HG03095 (cell line): ENCODE data around the gene TEX29.

Experiments
- ATAC-seq: cut with Tn5 transposase; IDR thresholded peaks from one replicate; pipeline ENCODE4 v1.9.1; 2021; ENCODE audit warnings: moderate library complexity; ENCODE audit not compliant: unreplicated experiment

TEX29 gene

DNA sequence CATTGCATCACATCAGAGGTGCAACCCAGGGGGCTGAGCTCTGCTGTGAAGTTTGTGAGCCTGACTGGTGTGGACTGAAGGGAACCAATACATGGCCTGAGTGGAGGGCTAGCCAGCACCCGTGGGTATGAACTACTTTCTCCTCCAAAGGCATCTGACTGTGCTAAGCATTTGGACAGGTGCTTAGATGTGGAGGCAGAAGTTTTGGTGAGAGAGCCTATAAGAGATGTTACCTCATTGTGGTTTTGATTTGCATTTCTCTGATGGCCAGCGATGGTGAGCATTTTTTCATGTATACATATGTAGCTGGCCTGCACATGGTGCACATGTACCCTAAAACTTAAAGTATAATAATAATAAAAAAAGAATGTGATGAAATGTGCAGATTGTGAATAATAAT, 46.9 kb downstream of the TEX29 start:
- ATAC-seq = no peak

DNA sequence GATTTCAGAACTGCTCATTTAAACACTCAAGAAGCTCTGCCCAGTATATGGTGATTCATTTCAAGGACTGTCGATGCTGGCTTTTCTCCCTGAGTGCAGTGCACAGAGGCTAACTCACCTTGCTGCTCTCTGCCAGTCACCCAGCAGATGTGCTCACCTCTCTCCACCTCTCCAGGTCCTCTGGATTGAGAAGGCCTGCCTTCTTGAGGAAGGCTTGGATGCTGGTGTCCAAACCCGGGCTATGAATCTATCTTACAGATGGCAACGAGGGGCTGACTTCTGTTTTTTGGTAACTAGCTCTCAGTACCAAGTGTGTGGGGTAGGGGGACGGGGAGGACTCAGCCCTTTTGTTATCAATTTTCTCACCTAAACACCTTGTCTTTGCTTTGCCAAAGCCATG, 47.6 kb downstream of the TEX29 start:
- ATAC-seq = no peak

DNA sequence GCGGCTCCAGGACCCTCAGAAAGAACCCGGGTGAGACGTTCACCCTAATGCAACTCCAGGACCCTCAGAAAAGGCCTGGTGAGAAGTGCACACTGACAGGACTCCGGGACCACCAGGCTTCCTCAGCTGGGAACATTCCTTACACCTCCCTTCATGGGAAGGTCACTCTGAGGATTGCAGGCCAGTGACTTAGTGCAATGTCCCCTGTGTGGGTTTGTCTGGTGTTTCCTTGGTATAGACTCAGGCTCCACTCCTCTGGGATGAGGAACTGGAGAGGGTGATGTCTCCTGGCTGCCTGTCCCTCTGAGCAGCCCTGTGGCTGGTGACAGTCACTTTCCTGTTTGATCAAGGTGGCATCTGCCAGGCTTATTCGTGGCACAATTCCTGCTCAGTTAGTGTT, 49.7 kb downstream of the TEX29 start:
- no peak for ATAC-seq

DNA sequence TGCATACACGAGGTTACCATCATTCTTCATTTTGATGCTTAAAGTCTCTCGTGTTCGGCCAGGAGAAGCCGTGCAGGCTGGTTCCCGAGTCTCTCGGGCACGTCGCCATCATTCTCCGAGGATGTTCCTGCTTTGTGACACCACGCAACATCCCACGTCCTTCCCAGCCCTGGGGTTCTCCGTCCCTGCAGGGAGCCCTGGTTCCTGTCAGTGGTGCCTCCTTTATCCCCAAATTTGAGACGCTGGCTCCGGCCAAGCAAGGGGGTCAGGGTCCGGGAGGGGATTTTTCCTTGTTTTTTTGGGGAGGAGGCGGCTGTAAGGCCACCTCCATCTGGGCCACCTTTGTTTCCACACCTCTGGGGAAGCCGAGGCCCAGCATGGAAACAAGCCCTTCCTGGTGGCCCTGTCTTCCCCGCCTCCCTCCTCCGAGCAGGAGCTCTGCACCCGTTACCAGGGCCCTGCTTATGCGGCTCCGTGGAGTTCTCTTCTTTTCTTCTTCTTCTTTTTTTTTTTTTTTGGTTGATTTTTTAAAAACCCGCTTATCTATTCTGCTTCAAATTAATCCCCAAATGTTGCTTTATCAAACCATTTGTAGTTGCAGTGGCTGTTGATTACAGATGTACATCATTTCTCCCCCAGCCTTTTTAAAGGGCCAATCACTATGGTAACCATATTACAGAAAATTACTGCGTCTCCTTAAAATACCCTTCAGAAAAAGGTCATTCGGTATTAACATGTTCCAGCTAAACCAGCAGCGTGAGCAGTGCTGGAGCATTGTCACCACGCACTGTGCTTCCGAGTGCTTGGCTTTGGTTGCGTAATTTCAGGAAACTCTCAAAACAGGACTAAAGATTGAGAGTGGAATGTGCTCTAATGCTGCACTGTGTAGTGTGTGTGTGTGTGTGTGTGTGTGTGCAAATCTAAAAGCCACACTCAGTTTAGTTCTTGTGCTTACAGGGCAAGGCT, 50.4 kb downstream of the TEX29 start:
- no peak for ATAC-seq

DNA sequence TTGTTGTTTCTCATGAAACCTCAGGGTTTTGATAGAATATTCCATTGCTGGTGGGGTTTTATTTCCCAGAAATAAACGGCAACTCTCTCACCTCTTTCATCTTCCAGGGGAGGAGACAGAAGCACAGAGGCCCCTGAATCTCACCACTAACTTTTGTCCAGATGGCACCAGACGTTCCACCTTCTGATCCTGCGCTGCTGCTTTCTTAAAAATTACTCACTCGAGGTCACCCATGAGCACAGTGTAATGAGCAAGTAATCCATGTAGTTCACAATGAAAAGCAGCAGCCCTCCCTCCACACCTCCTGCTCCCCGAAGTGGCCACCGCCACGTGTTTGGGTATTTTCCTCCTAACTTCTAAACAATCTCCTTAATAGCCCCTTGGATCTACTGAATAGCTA, 51.3 kb downstream of the TEX29 start:
- ATAC-seq = no peak

DNA sequence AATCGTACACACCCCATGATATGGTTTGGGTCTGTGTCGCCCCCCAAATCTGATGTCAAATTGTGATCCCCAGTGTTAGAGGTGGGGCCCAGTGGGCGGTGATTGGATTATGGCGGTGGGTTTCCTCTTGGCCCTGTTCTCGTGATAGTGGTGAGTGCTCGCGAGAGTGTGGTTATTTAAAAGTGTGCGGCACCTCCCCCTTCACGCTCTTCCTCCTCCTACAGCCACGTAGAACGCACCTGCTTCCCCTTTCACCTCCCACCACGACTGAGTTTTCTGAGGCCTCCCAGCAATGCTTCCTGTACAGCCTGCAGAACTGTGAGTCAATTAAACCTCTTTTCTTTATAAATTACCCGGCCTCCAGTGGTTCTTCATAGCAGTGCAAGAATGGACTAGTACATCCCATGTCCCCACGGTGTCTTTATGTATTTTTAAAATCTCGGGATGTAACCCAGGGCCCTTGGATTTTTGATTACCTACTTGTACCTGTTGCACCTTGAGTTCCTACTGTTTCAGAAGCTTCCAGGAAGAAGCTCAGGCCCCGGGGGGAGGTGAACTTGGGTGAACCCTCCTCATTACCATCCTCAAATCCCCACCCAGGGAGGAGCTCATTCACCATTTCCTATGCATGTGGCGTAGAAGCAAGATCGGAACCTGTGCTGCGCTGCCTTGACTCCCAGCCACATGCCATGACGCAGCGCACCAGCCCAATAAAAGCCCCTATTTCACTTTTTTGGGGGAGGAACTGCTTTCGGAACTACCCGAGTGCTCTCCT, 52.4 kb downstream of the TEX29 start:
- no peak for ATAC-seq

DNA sequence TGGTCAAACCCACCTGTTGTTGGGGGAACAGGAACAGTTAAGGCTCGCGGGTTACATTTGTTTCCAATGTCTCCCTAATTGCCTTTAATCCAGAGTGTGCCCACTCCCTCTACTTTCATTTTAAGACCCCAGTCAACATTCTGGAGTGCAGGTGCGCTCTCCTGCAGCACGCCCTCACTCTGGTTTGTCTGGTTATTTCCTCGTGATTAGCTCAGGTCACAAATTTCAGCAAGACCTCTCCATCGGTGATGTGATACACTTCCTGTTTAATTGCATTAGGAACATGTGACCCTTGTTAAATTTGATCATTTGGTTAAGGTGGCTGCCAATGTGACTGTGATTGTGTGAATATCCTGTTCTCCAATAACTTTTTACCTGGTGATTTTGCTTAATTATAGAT, 53.0 kb downstream of the TEX29 start:
- no peak for ATAC-seq

DNA sequence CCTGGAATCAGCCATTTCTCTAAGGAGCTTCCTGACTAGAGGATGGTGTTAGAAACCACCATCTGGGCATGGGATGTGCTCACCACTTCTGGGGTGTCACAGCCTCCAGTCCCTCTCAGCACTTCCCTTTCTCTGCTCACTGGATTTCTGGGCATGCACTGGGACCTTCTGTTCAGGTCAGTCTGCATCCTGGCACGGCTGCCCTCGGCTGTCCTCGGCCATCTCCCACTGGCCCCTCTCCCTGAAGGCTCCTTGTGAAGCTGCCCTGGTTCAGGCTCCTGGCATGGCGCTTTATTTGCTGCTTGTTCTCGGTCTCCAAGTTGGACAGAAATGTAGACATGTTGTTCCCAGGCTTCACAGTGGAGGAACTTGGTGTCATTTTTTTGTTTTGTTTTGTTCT, 60.0 kb downstream of the TEX29 start:
- no peak for ATAC-seq

DNA sequence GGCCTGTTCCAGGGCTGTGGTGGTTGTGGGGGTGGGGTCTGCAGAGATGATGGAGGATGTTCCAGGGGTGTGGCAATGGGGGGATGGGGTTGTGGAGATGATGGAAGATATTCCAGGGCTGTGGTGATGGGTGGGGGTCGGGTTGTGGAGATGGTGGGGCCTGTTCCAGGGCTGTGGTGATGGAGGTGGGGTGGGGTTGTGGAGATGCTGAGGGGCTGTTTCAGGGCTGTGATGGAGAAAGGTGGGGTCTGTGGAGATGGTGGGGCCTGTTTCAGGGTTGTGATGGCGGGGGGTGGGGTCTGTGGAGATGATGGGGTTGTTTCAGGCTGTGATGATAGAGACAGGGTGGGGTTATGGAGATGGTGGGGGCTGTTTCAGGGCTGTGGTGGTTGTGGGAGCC, 62.0 kb downstream of the TEX29 start:
- ATAC-seq = no peak

DNA sequence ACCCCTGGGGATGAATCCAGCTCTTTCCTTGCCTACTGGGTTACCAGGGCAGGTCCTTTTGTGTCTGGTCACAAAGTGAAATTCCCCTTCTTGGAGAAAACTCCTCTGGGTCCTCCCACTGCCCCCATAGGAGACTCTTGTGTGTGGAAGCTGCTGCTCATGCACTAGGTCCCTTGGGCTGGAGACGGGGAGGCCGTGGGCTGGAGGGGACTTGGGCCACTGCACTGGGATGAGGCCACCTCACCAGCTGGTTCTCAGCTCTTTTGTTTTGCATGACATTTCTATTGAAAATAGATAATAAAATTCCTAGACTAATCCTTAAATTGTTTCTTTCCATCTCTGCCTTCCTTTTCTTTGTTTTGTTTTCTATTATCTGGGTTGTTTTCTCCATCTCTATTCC, 62.4 kb downstream of the TEX29 start:
- ATAC-seq = no peak

DNA sequence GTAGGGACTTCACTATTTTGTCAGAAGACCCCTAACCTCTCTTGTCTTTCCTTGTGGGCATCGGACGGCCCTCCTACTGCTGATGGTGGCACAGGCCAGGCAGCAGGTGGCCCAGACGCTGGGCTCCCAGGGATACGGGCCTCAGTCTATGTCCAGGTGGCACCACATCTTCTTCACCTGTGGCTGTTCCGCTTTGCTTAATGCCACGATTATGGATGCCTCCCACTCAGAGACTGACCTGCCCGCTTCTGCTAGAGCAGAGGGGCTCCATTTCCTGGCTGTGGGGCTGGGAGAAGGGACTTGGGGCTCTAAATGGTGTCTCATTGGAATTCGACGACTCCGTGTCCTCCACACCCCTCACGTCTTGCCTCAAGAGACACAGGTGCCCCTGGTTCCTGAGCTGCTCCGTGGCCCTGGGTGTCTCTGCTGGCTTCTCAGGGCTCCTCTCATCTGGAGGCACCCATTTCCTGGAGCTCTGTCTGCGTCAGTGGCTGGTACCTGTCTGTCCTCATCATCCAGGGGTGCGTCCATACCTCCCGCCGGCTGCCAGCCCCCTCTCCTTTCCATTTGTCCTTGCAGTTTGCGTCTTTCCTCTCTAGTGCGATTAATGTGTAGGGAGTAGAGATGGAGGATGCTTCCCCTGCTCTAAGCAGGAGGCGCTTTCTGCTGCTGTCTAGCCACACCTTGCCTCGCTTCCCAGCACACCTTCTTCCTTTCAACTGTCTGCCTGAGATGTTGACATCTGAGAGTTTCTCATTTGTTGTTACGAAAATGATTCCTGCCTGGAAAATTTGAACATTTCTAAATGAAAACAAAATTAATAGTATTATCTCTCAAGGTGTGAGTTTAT, 63.4 kb downstream of the TEX29 start:
- no peak for ATAC-seq

DNA sequence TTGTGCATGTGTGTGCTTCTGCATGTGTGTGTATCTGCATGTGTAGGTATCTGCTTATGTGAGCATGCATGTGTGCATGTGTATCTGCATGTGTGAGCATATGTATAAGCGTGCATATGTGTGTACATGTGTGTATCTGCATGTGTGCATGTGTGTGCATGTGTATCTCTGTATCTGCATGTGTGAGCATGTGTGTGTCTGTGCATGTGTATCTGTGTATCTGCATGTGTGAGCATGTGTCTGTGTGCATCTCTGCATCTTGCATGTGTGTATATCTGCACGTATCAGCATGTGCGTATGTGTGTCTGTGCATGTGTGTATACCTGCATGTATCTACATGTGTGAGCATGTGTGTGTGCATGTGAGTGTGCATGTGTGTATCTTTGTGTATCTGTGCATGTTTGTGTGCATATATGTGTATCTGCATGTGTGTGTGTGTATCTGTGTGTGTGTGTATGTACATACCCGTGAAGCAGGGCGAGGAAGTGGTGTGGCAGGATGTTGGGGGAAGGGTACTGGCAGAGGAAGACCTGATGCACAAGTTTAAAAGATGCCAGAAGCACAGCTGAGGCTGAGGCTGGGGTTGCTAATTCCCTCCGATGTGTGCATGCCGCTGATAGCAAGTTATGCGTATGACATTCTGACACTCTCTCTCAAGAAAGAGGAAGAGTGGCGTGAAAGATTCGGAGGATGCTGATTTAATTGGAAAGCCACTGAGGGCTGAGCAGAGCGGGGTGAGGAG, 64.2 kb downstream of the TEX29 start:
- no peak for ATAC-seq

DNA sequence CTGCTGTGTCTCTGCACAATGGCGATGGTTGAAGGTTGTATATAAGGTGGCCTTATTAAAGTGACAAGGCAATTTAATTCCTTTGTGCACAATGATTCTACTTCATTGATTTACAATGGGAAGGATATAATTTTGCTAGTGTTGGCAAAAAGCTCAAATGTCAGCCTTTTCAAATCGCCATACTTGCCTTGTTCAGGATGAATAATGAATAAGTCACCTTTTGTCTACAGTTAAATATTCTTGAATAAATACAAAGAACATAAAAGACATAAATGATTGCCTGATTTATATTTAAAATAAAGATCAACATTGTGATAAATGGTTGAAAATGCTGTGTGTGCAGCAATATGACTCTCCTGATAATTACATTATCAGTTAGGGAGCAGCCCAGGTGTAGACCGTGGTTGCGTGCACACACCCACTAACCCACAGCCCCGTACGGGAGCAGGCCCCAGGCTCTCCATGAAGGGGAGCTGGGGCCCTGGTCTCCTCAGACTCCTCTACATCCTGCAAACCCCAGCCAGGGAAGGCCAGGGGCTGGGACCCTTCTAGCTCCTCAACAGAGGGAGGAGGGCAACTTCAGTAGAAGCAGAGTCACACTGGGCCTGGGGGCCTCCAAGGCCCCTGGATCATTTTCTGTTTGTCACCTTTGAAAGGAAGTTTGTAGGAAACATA, 64.9 kb downstream of the TEX29 start:
- no peak for ATAC-seq

DNA sequence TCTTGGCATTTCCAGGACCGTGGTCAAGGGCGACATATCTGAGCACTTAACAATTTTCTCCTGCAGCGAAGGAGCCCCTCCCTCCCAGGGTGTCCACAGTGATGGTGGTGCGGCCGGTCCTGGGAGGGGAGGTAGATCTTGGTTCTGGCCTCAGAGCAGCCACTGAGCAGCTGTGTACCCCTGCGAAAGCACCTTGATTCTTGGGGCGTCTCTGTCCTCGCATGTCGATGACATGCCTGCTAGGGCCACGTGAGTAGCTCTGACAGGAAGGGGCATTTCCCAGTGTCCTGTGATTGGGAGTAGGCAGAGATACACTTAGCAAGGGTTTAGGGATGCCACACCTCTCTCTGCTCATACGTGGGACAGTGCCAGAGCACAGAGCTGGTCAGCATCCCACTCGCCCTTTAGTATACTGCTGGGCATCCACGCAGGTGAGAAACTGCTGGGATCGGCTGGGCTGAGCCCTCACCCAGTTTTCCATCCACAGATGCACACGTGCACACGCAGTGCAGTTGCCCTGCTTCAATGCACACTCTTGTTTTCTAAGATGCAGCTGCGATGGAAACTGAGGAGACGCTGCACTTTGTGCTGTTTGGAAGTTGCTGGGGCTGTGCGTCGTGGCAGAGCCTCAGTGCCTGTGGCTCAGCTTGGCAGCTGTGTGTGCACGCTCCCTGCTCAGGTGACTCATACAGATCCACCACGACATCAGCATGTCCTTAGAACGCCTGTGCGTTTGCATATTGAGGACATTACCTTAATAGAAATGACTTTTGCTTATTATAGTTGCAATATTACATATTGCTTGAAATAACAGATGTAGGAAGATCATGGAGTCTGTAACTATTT, 66.8 kb downstream of the TEX29 start:
- no peak for ATAC-seq

DNA sequence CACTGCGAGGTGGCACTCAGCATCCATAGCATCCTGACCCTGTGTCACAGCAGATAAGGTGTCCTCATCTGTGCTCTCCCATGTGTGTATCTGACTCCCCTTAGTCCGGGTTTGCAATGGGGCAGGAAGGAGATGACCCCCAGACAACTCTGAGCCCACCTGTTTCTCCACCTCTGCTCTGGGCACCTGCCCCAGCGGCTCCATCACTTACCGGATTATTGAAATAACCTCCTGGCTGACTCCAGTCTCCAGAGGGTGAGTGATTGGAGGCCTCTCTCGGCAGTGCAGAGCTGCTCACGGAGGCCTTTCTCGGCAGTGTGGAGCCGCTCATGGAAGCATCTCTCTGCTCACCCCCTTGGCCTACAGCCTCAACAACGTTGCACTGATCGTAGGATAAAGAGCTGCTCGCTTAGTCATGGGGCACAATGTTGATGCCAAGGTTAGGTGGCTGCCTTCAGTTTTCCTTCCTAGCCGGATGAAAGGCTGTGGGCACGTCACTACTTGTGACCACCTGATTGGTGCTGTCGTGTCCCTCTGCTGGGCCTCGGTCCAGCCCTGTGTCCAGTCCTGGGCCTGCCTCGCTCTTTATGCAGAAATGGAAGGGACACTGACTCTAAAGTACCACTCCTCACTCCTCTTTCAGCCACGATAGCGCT, 67.6 kb downstream of the TEX29 start:
- ATAC-seq = no peak

DNA sequence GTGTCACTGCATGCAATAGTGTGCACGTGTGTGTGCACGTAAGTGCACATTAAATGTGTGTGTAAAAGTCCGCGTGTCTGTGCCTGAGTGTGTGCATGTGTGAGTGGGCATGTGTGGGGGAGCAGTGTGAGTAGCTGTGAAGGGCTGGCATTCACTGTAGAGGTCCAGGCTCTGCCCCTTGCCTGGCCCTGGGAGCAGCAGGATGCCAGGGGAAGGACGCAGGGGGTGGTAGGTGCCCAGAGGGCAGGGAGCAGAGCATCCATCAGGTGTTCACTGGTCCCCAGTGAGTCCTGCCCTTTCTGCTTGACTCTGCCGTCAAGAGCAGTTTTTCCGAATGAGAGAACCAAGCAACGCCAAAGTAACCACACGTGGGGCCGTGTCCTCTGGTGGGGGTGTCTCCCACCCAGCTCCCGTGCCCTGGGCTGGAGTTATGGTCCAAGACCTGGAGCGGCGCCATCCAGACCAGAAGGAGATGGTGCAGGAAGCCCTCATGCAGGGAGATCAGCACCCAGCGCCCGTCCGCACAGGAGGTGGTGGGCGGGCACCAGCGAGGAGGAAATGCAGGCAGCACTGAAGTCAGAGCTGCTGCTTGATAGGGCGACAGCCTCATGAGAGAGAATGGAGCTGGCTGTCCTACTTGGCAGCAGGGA, 68.5 kb downstream of the TEX29 start:
- no peak for ATAC-seq

DNA sequence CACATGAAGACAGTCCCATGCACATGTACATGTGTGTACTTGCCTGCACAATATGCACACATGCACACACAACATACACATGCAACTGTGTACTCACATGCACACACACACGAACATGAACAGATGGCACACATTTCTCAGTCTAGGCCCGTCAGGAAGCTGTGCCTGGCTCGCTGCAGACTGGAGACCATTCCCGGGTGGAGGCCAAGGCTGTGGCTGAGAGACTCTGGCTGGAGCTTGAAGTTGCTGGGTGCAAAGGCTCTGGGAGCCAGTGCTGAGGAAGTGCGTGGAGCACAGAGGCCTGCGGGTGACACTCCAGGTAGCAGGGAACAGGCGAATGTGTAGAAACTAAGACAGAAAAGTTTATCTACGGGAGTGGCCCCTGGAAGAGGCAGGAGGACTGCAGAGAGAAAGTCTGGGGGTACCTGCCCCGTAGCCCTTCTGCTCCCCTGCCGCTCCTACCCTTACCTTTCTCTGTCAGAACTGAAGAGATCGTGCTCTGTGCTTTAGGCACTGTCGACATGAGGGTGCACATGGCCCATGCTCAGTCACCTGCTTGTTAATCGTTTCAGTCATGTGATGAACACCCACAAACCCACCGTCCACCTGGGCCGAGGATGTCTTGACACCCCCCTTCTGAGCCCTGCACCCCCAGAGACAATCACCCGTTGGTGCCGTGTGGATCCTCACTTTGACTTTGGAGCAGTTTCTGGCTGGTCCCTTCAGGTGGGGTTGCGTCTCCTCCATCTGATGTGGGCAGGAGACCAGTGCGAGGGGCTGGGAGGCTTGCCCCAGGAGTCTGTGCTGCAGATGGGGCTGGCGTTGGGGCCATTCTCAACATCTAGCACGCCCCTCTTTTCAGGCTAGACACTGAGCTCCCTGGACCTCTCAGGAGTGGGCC, 69.4 kb downstream of the TEX29 start:
- ATAC-seq = no peak
